ENCODE measurements around the gene RIN3. TPM values are rescaled to one million over a fixed set of nuclear protein-coding genes. Genes with fewer than 3 reads are reported as not detected.

RIN3 gene
- total RNA-seq, 1 donor from 2014 or later, result 6.9 TPM

- no peak for DNase-seq
These were observed 84.6 kb downstream of the RIN3 start for GRCh38 chr14:92597906-92598905.

- DNase-seq, result no peak
These were observed 86.2 kb downstream of the RIN3 start for GRCh38 chr14:92599811-92600210.

- DNase-seq, result no peak
These were observed 86.9 kb downstream of the RIN3 start for GRCh38 chr14:92600318-92601053.

- no peak for DNase-seq
These were observed 87.6 kb downstream of the RIN3 start for GRCh38 chr14:92601131-92601710.

- peak; percentile 44 for DNase-seq
These were observed 88.3 kb downstream of the RIN3 start for GRCh38 chr14:92601757-92602417.

GRCh38 chr14:92603309-92604242 lies 90.0 kb downstream of the RIN3 start:
- peak; percentile 67 for DNase-seq

- no peak for DNase-seq
These were observed 91.8 kb downstream of the RIN3 start for GRCh38 chr14:92605274-92605940.

- DNase-seq, result no peak
These were observed 93.7 kb downstream of the RIN3 start for GRCh38 chr14:92607251-92607650.

GRCh38 chr14:92607702-92608429 lies 94.3 kb downstream of the RIN3 start:
- DNase-seq, result no peak

GRCh38 chr14:92609955-92610354 lies 96.4 kb downstream of the RIN3 start:
- DNase-seq, result no peak

- peak; percentile 32 for DNase-seq
These were observed 97.3 kb downstream of the RIN3 start for GRCh38 chr14:92610849-92611271.

- DNase-seq, result peak; percentile 32
These were observed 99.6 kb downstream of the RIN3 start for GRCh38 chr14:92613008-92613658.

- no peak for DNase-seq
These were observed 100.2 kb downstream of the RIN3 start for GRCh38 chr14:92613681-92614260.

- DNase-seq, result no peak
These were observed 101.9 kb downstream of the RIN3 start for GRCh38 chr14:92615451-92615850.

- DNase-seq, result no peak
These were observed 102.6 kb downstream of the RIN3 start for GRCh38 chr14:92616178-92616577.

GRCh38 chr14:92617581-92617980 lies 104.0 kb downstream of the RIN3 start:
- DNase-seq, result no peak

GRCh38 chr14:92619671-92620456 lies 106.3 kb downstream of the RIN3 start:
- DNase-seq, result no peak

GRCh38 chr14:92622311-92622710 lies 108.7 kb downstream of the RIN3 start:
- DNase-seq, result no peak
